H1 (cell line): Measurements from ENCODE around the gene PTEN. TPM values are rescaled to one million over a fixed set of nuclear protein-coding genes. Genes with fewer than 3 reads are reported as not detected.

ENCODE experiments used
- CTCF ChIA-PET: fragments of 300-600 bp; sonication (Branson Sonifier 250); formaldehyde crosslinking; loops from one replicate; lab custom pipeline; 2021; ENCODE audit not compliant: partially characterized antibody; lab: Charles Lee
- POLR2A ChIA-PET: fragments of 300-600 bp; sonication (Branson Sonifier 250); formaldehyde crosslinking; loops from one replicate; lab custom pipeline; 2021; ENCODE audit warnings: inconsistent platforms; ENCODE audit not compliant: partially characterized antibody; lab: Charles Lee
- DNase-seq, 2 experiments: peaks; one replicate each; pipeline versions ENCODE4 v3.0.0 to v3.0.0-alpha.2; 2010 to 2022; ENCODE audit warnings: low spot score in 2 of 2, low read depth in 1 of 2, mixed read lengths in 1 of 2
- FAIRE-seq: peaks from 2 replicates; lab custom pipeline; 2011; peaks lifted over from hg19 to GRCh38; lab: Jason Lieb, UNC
- H2AFZ ChIP-seq: 2 replicates; pipeline ENCODE4 v1.8.1; 2012; ENCODE audit warnings: low read length, inconsistent platforms
- H2AK5ac ChIP-seq: 2 replicates; pipeline ENCODE4 v1.6.1; 2013; ENCODE audit warnings: low read depth, low read length
- H2BK120ac ChIP-seq: replicated peaks from 2 replicates; pipeline ENCODE3; 2013; ENCODE audit warnings: low read depth, low read length, inconsistent platforms
- H2BK12ac ChIP-seq: 2 replicates; pipeline ENCODE4 v1.6.1; 2013; ENCODE audit warnings: low read depth, low read length
- H2BK15ac ChIP-seq: 2 replicates; pipeline ENCODE4 v1.6.1; 2013; ENCODE audit warnings: low read length
- H2BK20ac ChIP-seq: 2 replicates; pipeline ENCODE4 v1.6.1; 2013; ENCODE audit warnings: low read length
- H2BK5ac ChIP-seq: 2 replicates; pipeline ENCODE4 v1.6.1; 2013; ENCODE audit warnings: low read depth, low read length
- H3K14ac ChIP-seq: 2 replicates; pipeline ENCODE4 v1.6.1; 2013; ENCODE audit warnings: inconsistent platforms; ENCODE audit not compliant: insufficient read length
- H3K18ac ChIP-seq: 2 replicates; pipeline ENCODE4 v1.6.1; 2013; ENCODE audit warnings: low read length; ENCODE audit errors: extremely low read depth
- H3K23ac ChIP-seq: 2 replicates; pipeline ENCODE4 v1.6.1; 2013; ENCODE audit warnings: inconsistent platforms; ENCODE audit not compliant: insufficient read length
- H3K23me2 ChIP-seq: 2 replicates; pipeline ENCODE4 v1.6.1; 2013; ENCODE audit warnings: low read depth, low read length
- H3K27ac ChIP-seq: 2 replicates; pipeline ENCODE4 v1.6.1; 2011; ENCODE audit warnings: low read depth, low read length, inconsistent platforms
- H3K27me3 ChIP-seq, 4 experiments: replicated peaks in 1 of 4; 1 replicate in 1 of 4; 2 replicates in 3 of 4; pipeline versions ENCODE4 v1.6.1 to v1.8.1; 2011 to 2013; ENCODE audit warnings: low read length in 3 of 4, mild to moderate bottlenecking in 3 of 4, inconsistent platforms in 2 of 4, mixed read lengths in 2 of 4, moderate library complexity in 1 of 4; ENCODE audit not compliant: control insufficient read depth in 3 of 4, insufficient read depth in 3 of 4; ENCODE audit errors: extremely low read depth in 1 of 4
- H3K36me3 ChIP-seq, 4 experiments: 2 replicates each; pipeline versions ENCODE4 v1.6.1 to v1.8.1; 2011 to 2013; ENCODE audit warnings: mild to moderate bottlenecking in 4 of 4, low read length in 3 of 4, moderate library complexity in 2 of 4, control low read depth in 1 of 4, inconsistent platforms in 1 of 4; ENCODE audit not compliant: insufficient read depth in 4 of 4, control insufficient read depth in 2 of 4
- H3K4ac ChIP-seq: replicated peaks from 2 replicates; pipeline ENCODE3; 2013; ENCODE audit warnings: low read length, low read depth, mixed read lengths, inconsistent platforms; ENCODE audit not compliant: insufficient read length
- H3K4me1 ChIP-seq, 4 experiments: replicated peaks in 1 of 4; 1 replicate in 1 of 4; 2 replicates in 3 of 4; pipeline versions ENCODE4 v1.6.1 to v1.8.1; 2011 to 2013; ENCODE audit warnings: low read length in 3 of 4, inconsistent platforms in 2 of 4, mixed read lengths in 1 of 4; ENCODE audit not compliant: insufficient read depth in 4 of 4, control insufficient read depth in 3 of 4
- H3K4me2 ChIP-seq, 2 experiments: 2 replicates each; pipeline versions ENCODE4 v1.6.1 to v1.8.1; 2011 to 2013; ENCODE audit warnings: low read depth in 2 of 2, low read length in 2 of 2, control low read depth in 1 of 2, inconsistent platforms in 1 of 2, mild to moderate bottlenecking in 1 of 2; ENCODE audit not compliant: insufficient read depth in 1 of 2
- H3K4me3 ChIP-seq, 4 experiments: fragments of 200-600, 300-600 bp in 1 of 4; sonication (generic), shearing (Covaris generic), sonication (Bioruptor Twin) in 1 of 4; 2 replicates each; pipeline versions ENCODE4 v1.5.1 to v1.8.1; 2011 to 2016; ENCODE audit warnings: low read length in 4 of 4, low read depth in 3 of 4, control low read depth in 2 of 4, inconsistent platforms in 2 of 4, mild to moderate bottlenecking in 2 of 4, mixed read lengths in 1 of 4, moderate library complexity in 1 of 4; ENCODE audit not compliant: insufficient read depth in 2 of 4; ENCODE audit errors: extremely low read depth in 1 of 4
- H3K56ac ChIP-seq: replicated peaks from 2 replicates; pipeline ENCODE3; 2013; ENCODE audit warnings: low read depth, mild to moderate bottlenecking, mixed read lengths, low read length, inconsistent platforms; ENCODE audit not compliant: insufficient read length
- H3K79me1 ChIP-seq: 2 replicates; pipeline ENCODE4 v1.6.1; 2013; ENCODE audit warnings: low read depth, low read length, control low read depth
- H3K79me2 ChIP-seq, 2 experiments: 2 replicates each; pipeline versions ENCODE4 v1.6.1 to v1.8.1; 2012 to 2013; ENCODE audit warnings: low read length in 2 of 2, mild to moderate bottlenecking in 2 of 2, inconsistent platforms in 1 of 2; ENCODE audit not compliant: insufficient read depth in 2 of 2, control insufficient read depth in 1 of 2
- H3K9ac ChIP-seq, 4 experiments: replicated peaks in 1 of 4; 1 replicate in 1 of 4; 2 replicates in 3 of 4; pipeline versions ENCODE4 v1.6.1 to v1.8.1; 2011 to 2013; ENCODE audit warnings: low read depth in 3 of 4, low read length in 3 of 4, control low read depth in 2 of 4, mild to moderate bottlenecking in 2 of 4, moderate library complexity in 2 of 4, inconsistent platforms in 1 of 4; ENCODE audit errors: extremely low read depth in 1 of 4
- H3K9me3 ChIP-seq, 2 experiments: 2 replicates each; pipeline versions ENCODE4 v1.6.1 to v1.8.1; 2012 to 2013; ENCODE audit warnings: mild to moderate bottlenecking in 2 of 2, moderate library complexity in 2 of 2, control low read depth in 1 of 2, inconsistent platforms in 1 of 2, low read depth in 1 of 2, low read length in 1 of 2, mixed read lengths in 1 of 2; ENCODE audit not compliant: insufficient read depth in 2 of 2
- H4K20me1 ChIP-seq, 2 experiments: replicated peaks in 1 of 2; 2 replicates each; pipeline versions ENCODE3 to v1.8.1; 2011 to 2013; ENCODE audit warnings: inconsistent platforms in 2 of 2, low read length in 2 of 2, mild to moderate bottlenecking in 1 of 2; ENCODE audit not compliant: insufficient read depth in 2 of 2, control insufficient read depth in 1 of 2
- H4K5ac ChIP-seq: 2 replicates; pipeline ENCODE4 v1.6.1; 2013; ENCODE audit warnings: low read length, low read depth, mixed read lengths, inconsistent platforms; ENCODE audit not compliant: insufficient read length
- H4K8ac ChIP-seq: 2 replicates; pipeline ENCODE4 v1.8.0; 2013; ENCODE audit warnings: mild to moderate bottlenecking, moderate library complexity, low read length, inconsistent platforms; ENCODE audit not compliant: insufficient read depth; ENCODE audit errors: extremely low read depth
- H4K91ac ChIP-seq: replicated peaks from 2 replicates; pipeline ENCODE3; 2013; ENCODE audit warnings: low read length, mixed read lengths, inconsistent platforms; ENCODE audit not compliant: insufficient read length
- KDM1A ChIP-seq: fragments of 200-600, 300-600 bp; sonication (generic); IDR thresholded peaks from 2 replicates; pipeline ENCODE4 v1.7.1; 2016; ENCODE audit warnings: mild to moderate bottlenecking, low read length, borderline replicate concordance
- NRF1 ChIP-seq: IDR thresholded peaks from 2 replicates; pipeline ENCODE4 v1.6.1; 2011; ENCODE audit warnings: mild to moderate bottlenecking, low read depth, low read length, improper control_type of control experiment
- SIRT6 ChIP-seq: IDR thresholded peaks from one replicate; pipeline ENCODE4 v1.7.1; 2012; ENCODE audit warnings: low read length, inconsistent platforms
- TAF1 ChIP-seq: IDR thresholded peaks from 2 replicates; pipeline ENCODE4 v1.6.1; 2011; ENCODE audit warnings: mild to moderate bottlenecking, low read depth, low read length
- TAF7 ChIP-seq: optimal IDR thresholded peaks from 2 replicates; pipeline ENCODE3; 2011; ENCODE audit warnings: low read depth, mild to moderate bottlenecking, inconsistent platforms, low read length, moderate library complexity, borderline replicate concordance
- WGBS, 2 experiments: shearing (Covaris generic) in 1 of 2; methylation state at CpG; one replicate each; pipeline versions ENCODE4 v1.1.6 to v1.1.7; 2013 to 2015; ENCODE audit warnings: low lambda C conversion rate in 2 of 2, mixed read lengths in 2 of 2, inconsistent platforms in 1 of 2, low coverage in 1 of 2, missing lambda C conversion rate in 1 of 2; ENCODE audit not compliant: insufficient replicate concordance in 2 of 2, insufficient coverage in 1 of 2, insufficient read length in 1 of 2; ENCODE audit errors: extremely low coverage in 1 of 2, missing lambda C conversion rate in 1 of 2; 5-methylcytosine and 5-hydroxymethylcytosine counted together
- polyA plus RNA-seq, 7 experiments: library from polyadenylated mRNA; depleted of rRNA in 3 of 7; stranded (reverse) in 5 of 7; unstranded in 2 of 7; fragments of >200 nt in 5 of 7; fragments of 200-250 nt in 2 of 7; gene quantifications; 1 replicate in 5 of 7; 2 replicates in 1 of 7; 4 replicates in 1 of 7; pipeline versions ENCODE4 v1.2.1 to v1.2.3, GENCODE V29; 2011 to 2013; ENCODE audit warnings: missing spikeins in 2 of 7, mixed read lengths in 2 of 7
- total RNA-seq: library from RNA; stranded (reverse); fragmentation: NEBNext Ultra II Directional; extraction: Animal tissue kit (Norgen Biotek cat#: 25700); gene quantifications from 2 replicates; pipeline ENCODE4 v1.2.1, GENCODE V29; 2021

Gene PTEN
- total and polyA plus RNA-seq, 2 of the 8 experiments (the other 6 are each of a cell fraction or from before 2014, with no cell fraction given): 6.3 to 48.7 TPM

- Histone ChIP-seq H3K79me2 (no peaks in the 10 kb centered on the region), H3K36me3 (peaks cover 0 to 47% (median 9%) of the 10 kb centered on the region in 4 experiments; a peak in 4 of 8 replicates), H2BK20ac (no peak overlapping the region), H3K27me3 (no peaks in the 10 kb centered on the region), H3K27ac (no peak overlapping the region), H3K4me1 (0 out of 7 replicates have a peak, but pooled peaks cover 0 to 2% (median 0%) of the 10 kb centered on the region in 4 experiments), H4K20me1 (peaks cover 0 to 1% of the 10 kb centered on the region in 2 experiments), H3K9ac (no peak overlapping the region), H3K23me2 (no peaks in the 10 kb centered on the region), H2BK15ac (no peak overlapping the region), H4K8ac (no peak overlapping the region), H3K18ac (no peak overlapping the region), H2BK120ac (no peak overlapping the region), H4K5ac (no peak overlapping the region), H3K14ac (no peak overlapping the region), H3K79me1 (no peaks in the 10 kb centered on the region), H2BK12ac (no peak overlapping the region), H3K9me3 (no peaks in the 10 kb centered on the region), H3K23ac (no peak overlapping the region), H2AFZ (no peak overlapping the region), H3K56ac (no peak overlapping the region), H2AK5ac (no peak overlapping the region), H3K4me2 (no peak overlapping the region), H3K4me3 (no peak overlapping the region), H3K4ac (no peak overlapping the region), H4K91ac (no peak overlapping the region), H2BK5ac (no peak overlapping the region)
- DNase-seq (no peak), FAIRE-seq (no peak)
- POLR2A ChIA-PET: no interaction called here
- CTCF ChIA-PET: interaction anchor here (0.6 kb wide), 1 partner anchor 157 kb away, joined by 3 read pairs; no protein-coding TSS in a partner anchor
- TF ChIP-seq KDM1A (no peak), SIRT6 (no peak), TAF1 (no peak), TAF7 (no peak), NRF1 (no peak)
- WGBS, 2 experiments: 93% methylated on average over 4 of the region's 4 CpGs; no CpG with 5 or more reads in 1 of the 2 experiments
Observed at GRCh38 chr10:87960230-87960629, 96.8 kb downstream of the PTEN start.
